ENCODE results near the gene MEAK7.

The MEAK7 gene

GRCh38 chr16:84487358-84487757 lies 17.1 kb downstream of the MEAK7 start:
- DNase-seq (ENCODE audit: low read depth in 2 of 2), result no peak

- no peak for DNase-seq (ENCODE audit: low read depth in 2 of 2)
These were observed 17.8 kb downstream of the MEAK7 start for GRCh38 chr16:84486551-84487235.

GRCh38 chr16:84486126-84486525 lies 18.3 kb downstream of the MEAK7 start:
- no peak for DNase-seq (ENCODE audit: low read depth in 2 of 2)

- DNase-seq (ENCODE audit: low read depth in 2 of 2), result no peak
These were observed 19.0 kb downstream of the MEAK7 start for GRCh38 chr16:84485255-84486010.

- DNase-seq (ENCODE audit: low read depth in 2 of 2), result no peak
These were observed 19.7 kb downstream of the MEAK7 start for GRCh38 chr16:84484579-84485254.

GRCh38 chr16:84483882-84484565 lies 20.4 kb downstream of the MEAK7 start:
- no peak for DNase-seq (ENCODE audit: low read depth in 2 of 2)

GRCh38 chr16:84482951-84483881 lies 21.2 kb downstream of the MEAK7 start:
- DNase-seq (ENCODE audit: low read depth in 2 of 2), result no peak

- DNase-seq (ENCODE audit: low read depth in 2 of 2), result no peak
These were observed 22.2 kb downstream of the MEAK7 start for GRCh38 chr16:84482001-84482891.

- no peak for DNase-seq (ENCODE audit: low read depth in 2 of 2)
These were observed 23.3 kb downstream of the MEAK7 start for GRCh38 chr16:84481051-84481735.

- DNase-seq (ENCODE audit: low read depth in 2 of 2), result no peak
These were observed 24.6 kb downstream of the MEAK7 start for GRCh38 chr16:84479716-84480450.

GRCh38 chr16:84478172-84478947 lies 26.1 kb downstream of the MEAK7 start:
- no peak for DNase-seq (ENCODE audit: low read depth in 2 of 2)

GRCh38 chr16:84477661-84478060 lies 26.8 kb downstream of the MEAK7 start:
- no peak for DNase-seq (ENCODE audit: low read depth in 2 of 2)

GRCh38 chr16:84476401-84476800 lies 28.1 kb downstream of the MEAK7 start:
- DNase-seq (ENCODE audit: low read depth in 2 of 2), result no peak

- DNase-seq (ENCODE audit: low read depth in 2 of 2), result no peak
These were observed 28.7 kb downstream of the MEAK7 start for GRCh38 chr16:84475643-84476240.

GRCh38 chr16:84471966-84472365 lies 32.5 kb downstream of the MEAK7 start:
- no peak for DNase-seq (ENCODE audit: low read depth in 2 of 2)

- DNase-seq (ENCODE audit: low read depth in 2 of 2), result no peak
These were observed 33.1 kb downstream of the MEAK7 start for GRCh38 chr16:84471316-84471715.

GRCh38 chr16:84467709-84468108 lies 36.8 kb downstream of the MEAK7 start:
- no peak for DNase-seq (ENCODE audit: low read depth in 2 of 2)

GRCh38 chr16:84467256-84467655 lies 37.2 kb downstream of the MEAK7 start:
- no peak for DNase-seq (ENCODE audit: low read depth in 2 of 2)

Measured in activated CD8-positive, alpha-beta memory T cell treated with anti-CD3 and anti-CD28 coated beads for 4 hours (primary cell).